ENCODE results near the gene OLFM3. TPM values are rescaled to one million over a fixed set of nuclear protein-coding genes. Genes with fewer than 3 reads are reported as not detected.
A peak's percentile ranks its signal among the peaks of the same experiment; 100 is the strongest.

OLFM3 gene
- total and polyA plus RNA-seq, 2 experiments from 2014 or later, result 0.21 to 0.31 TPM

DNA sequence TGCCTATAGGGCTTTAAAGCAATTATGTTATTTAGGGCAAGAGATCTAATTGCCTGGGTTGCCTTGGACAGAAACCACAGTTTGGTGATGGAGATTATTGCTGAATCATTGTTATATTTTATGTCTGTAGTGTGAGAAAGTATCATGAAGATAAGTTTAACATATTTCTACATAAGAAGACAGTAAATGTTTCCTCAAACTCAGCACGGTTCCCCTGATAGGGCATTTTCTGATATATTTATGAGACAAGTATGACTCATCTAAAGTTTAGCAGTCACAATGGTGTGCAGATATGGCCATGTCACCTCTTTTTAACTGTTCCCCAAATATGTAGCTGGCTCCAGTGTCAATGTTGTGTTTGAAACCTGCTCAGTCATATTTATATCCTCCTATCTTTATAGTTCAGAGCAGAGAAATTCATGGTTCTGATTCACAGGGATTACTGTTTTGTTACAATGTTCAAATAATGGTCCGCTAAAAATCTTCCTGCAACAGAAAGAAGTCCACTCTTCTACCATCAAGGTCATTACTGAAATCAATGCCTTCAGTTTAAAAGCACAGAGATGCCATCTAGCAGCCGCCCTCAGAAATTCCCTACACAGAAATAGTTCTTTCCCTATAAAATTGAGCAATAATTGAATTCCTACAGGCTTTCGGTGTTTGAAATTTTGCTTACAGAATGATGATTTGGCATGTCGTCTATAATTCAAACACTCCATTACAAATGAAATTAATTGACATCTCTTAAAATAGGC is 3.7 kb downstream of the OLFM3 start:
- no peak overlapping the region for H3K4me2 ChIP-seq
- Mint-ChIP-seq H3K4me1 (peaks cover 11% of the 10 kb centered on the region; the same call in 2 of the 3 replicates), H3K27me3 (ENCODE audit: insufficient read depth, low read depth, poor library complexity) (peaks cover 2% of the 10 kb centered on the region), H3K27ac (peak overlapping the region; percentile 7; the same call in 1 of the 2 replicates), H3K9me3 (no peaks in the 10 kb centered on the region), H3K36me3 (ENCODE audit: low read depth) (no peaks in the 10 kb centered on the region), H3K4me3 (no peak overlapping the region)
- H2AFZ ChIP-seq, result no peak overlapping the region
- H3F3A ChIP-seq (replicated peaks; ENCODE audit: low read depth), result no peaks in the 10 kb centered on the region
- TF ChIP-seq JUNB (IDR thresholded peaks at IDR 0.05; ENCODE audit: unreplicated experiment) (no peak), STAT1 (IDR thresholded peaks at IDR 0.05; ENCODE audit: unreplicated experiment) (no peak), EZH2phosphoT487 (IDR thresholded peaks at IDR 0.05; ENCODE audit: unreplicated experiment) (no peak), ZNF114 (CRISPR knock-in tag; IDR thresholded peaks at IDR 0.05) (no peak), ZNF331 (CRISPR knock-in tag; IDR thresholded peaks at IDR 0.05; ENCODE audit: low read depth) (no peak), CREB1 (CRISPR knock-in tag; IDR thresholded peaks at IDR 0.05; ENCODE audit: low read depth) (no peak)
- TF ChIP-seq, protein P1, sequence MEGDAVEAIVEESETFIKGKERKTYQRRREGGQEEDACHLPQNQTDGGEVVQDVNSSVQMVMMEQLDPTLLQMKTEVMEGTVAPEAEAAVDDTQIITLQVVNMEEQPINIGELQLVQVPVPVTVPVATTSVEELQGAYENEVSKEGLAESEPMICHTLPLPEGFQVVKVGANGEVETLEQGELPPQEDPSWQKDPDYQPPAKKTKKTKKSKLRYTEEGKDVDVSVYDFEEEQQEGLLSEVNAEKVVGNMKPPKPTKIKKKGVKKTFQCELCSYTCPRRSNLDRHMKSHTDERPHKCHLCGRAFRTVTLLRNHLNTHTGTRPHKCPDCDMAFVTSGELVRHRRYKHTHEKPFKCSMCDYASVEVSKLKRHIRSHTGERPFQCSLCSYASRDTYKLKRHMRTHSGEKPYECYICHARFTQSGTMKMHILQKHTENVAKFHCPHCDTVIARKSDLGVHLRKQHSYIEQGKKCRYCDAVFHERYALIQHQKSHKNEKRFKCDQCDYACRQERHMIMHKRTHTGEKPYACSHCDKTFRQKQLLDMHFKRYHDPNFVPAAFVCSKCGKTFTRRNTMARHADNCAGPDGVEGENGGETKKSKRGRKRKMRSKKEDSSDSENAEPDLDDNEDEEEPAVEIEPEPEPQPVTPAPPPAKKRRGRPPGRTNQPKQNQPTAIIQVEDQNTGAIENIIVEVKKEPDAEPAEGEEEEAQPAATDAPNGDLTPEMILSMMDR (conservative IDR thresholded peaks at IDR 0.05; ENCODE audit: low read depth in 2 of 2), result no peak; a peak in 1 of 4 replicates
- TF ChIP-seq, protein P2, sequence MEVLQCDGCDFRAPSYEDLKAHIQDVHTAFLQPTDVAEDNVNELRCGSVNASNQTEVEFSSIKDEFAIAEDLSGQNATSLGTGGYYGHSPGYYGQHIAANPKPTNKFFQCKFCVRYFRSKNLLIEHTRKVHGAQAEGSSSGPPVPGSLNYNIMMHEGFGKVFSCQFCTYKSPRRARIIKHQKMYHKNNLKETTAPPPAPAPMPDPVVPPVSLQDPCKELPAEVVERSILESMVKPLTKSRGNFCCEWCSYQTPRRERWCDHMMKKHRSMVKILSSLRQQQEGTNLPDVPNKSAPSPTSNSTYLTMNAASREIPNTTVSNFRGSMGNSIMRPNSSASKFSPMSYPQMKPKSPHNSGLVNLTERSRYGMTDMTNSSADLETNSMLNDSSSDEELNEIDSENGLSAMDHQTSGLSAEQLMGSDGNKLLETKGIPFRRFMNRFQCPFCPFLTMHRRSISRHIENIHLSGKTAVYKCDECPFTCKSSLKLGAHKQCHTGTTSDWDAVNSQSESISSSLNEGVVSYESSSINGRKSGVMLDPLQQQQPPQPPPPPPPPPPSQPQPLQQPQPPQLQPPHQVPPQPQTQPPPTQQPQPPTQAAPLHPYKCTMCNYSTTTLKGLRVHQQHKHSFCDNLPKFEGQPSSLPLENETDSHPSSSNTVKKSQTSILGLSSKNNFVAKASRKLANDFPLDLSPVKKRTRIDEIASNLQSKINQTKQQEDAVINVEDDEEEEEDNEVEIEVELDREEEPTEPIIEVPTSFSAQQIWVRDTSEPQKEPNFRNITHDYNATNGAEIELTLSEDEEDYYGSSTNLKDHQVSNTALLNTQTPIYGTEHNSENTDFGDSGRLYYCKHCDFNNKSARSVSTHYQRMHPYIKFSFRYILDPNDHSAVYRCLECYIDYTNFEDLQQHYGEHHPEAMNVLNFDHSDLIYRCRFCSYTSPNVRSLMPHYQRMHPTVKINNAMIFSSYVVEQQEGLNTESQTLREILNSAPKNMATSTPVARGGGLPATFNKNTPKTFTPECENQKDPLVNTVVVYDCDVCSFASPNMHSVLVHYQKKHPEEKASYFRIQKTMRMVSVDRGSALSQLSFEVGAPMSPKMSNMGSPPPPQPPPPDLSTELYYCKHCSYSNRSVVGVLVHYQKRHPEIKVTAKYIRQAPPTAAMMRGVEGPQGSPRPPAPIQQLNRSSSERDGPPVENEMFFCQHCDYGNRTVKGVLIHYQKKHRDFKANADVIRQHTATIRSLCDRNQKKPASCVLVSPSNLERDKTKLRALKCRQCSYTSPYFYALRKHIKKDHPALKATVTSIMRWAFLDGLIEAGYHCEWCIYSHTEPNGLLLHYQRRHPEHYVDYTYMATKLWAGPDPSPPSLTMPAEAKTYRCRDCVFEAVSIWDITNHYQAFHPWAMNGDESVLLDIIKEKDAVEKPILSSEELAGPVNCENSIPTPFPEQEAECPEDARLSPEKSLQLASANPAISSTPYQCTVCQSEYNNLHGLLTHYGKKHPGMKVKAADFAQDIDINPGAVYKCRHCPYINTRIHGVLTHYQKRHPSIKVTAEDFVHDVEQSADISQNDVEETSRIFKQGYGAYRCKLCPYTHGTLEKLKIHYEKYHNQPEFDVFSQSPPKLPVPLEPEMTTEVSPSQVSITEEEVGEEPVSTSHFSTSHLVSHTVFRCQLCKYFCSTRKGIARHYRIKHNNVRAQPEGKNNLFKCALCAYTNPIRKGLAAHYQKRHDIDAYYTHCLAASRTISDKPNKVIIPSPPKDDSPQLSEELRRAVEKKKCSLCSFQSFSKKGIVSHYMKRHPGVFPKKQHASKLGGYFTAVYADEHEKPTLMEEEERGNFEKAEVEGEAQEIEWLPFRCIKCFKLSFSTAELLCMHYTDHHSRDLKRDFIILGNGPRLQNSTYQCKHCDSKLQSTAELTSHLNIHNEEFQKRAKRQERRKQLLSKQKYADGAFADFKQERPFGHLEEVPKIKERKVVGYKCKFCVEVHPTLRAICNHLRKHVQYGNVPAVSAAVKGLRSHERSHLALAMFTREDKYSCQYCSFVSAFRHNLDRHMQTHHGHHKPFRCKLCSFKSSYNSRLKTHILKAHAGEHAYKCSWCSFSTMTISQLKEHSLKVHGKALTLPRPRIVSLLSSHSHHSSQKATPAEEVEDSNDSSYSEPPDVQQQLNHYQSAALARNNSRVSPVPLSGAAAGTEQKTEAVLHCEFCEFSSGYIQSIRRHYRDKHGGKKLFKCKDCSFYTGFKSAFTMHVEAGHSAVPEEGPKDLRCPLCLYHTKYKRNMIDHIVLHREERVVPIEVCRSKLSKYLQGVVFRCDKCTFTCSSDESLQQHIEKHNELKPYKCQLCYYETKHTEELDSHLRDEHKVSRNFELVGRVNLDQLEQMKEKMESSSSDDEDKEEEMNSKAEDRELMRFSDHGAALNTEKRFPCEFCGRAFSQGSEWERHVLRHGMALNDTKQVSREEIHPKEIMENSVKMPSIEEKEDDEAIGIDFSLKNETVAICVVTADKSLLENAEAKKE (CRISPR knock-in tag; IDR thresholded peaks at IDR 0.05), result no peak
- ATAC-seq (no peak), DNase-seq (ENCODE audit: low spot score) (no peak)
- no peaks in the 10 kb centered on the region for H3K79me2 ChIP-seq (replicated peaks; ENCODE audit: insufficient read depth)
- no peak overlapping the region for H3K27ac ChIP-seq (ENCODE audit: low read depth)
- no peak overlapping the region for H3K4me3 ChIP-seq
- no peaks in the 10 kb centered on the region for H3K4me1 ChIP-seq (ENCODE audit: insufficient read depth)
- H3K36me3 ChIP-seq (ENCODE audit: insufficient read depth), result no peaks in the 10 kb centered on the region
- peaks cover 7% of the 10 kb centered on the region; the same call in 1 of the 2 replicates for H3K27me3 ChIP-seq (ENCODE audit: insufficient read depth)
- no peaks in the 10 kb centered on the region for H3K9me2 ChIP-seq (ENCODE audit: insufficient read depth)
- H4K20me1 ChIP-seq (replicated peaks; ENCODE audit: insufficient read depth), result no peaks in the 10 kb centered on the region
